ENCODE measurements around the gene KLHL4. TPM values are rescaled to one million over a fixed set of nuclear protein-coding genes. Genes with fewer than 3 reads are reported as not detected.

Gene KLHL4
- total and polyA plus RNA-seq, 2 donors: 0.16 to 1.7 TPM

DNA sequence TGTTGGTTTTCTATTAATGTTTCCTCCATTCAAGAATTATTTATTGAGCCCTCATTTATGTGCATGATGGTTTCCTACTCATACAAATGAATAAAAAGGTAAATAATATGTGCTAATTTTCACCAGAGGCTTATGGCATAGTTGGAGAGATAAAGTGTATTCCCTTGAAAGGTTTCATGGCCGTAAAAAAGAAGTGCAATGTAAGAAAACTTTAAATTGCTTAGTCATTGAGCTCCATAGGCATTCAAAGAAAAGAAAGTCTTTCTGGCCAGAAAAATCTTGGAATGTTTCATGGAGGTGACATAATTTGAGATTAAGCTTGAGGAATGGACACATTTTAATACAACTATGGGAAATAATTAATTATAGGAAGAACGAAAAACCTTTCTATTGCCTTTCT, 8.7 kb downstream of the KLHL4 start:
- Histone ChIP-seq H3K9me3 (ENCODE audit: control insufficient read depth in 2 of 2, insufficient read depth in 1 of 2, low read length in 1 of 2) (no peaks in the 10 kb centered on the region), H3K4me3 (ENCODE audit: low read length in 2 of 2) (no peak overlapping the region), H3K36me3 (ENCODE audit: control insufficient read depth in 2 of 2, insufficient read depth in 2 of 2, low read length in 1 of 2) (no peaks in the 10 kb centered on the region), H3K27ac (ENCODE audit: low read depth in 1 of 2, low read length in 1 of 2) (no peak overlapping the region), H3K27me3 (ENCODE audit: control insufficient read depth in 2 of 2, insufficient read depth in 1 of 2, low read length in 1 of 2) (no peaks in the 10 kb centered on the region), H3K4me1 (ENCODE audit: control insufficient read depth in 2 of 2, insufficient read depth in 2 of 2, low read length in 2 of 2) (no peaks in the 10 kb centered on the region)
- DNase-seq (ENCODE audit: low read depth in 6 of 9, low spot score in 9 of 9): no peak
- WGBS: 89% methylated on average over 2 of the region's 2 CpGs

GRCh38 chrX:87528487-87528886, 10.9 kb downstream of the KLHL4 start:
- 90% methylated on average over 10 of the region's 10 CpGs for WGBS
- Histone ChIP-seq H3K27me3 (ENCODE audit: control insufficient read depth in 2 of 2, insufficient read depth in 1 of 2, low read length in 1 of 2) (no peaks in the 10 kb centered on the region), H3K4me3 (ENCODE audit: low read length in 2 of 2) (no peak overlapping the region), H3K4me1 (ENCODE audit: control insufficient read depth in 2 of 2, insufficient read depth in 2 of 2, low read length in 2 of 2) (no peaks in the 10 kb centered on the region), H3K27ac (ENCODE audit: low read depth in 1 of 2, low read length in 1 of 2) (no peak overlapping the region), H3K9me3 (ENCODE audit: control insufficient read depth in 2 of 2, insufficient read depth in 1 of 2, low read length in 1 of 2) (no peaks in the 10 kb centered on the region), H3K36me3 (ENCODE audit: control insufficient read depth in 2 of 2, insufficient read depth in 2 of 2, low read length in 1 of 2) (no peaks in the 10 kb centered on the region)
- DNase-seq (ENCODE audit: low read depth in 6 of 9, low spot score in 9 of 9): no peak

DNA sequence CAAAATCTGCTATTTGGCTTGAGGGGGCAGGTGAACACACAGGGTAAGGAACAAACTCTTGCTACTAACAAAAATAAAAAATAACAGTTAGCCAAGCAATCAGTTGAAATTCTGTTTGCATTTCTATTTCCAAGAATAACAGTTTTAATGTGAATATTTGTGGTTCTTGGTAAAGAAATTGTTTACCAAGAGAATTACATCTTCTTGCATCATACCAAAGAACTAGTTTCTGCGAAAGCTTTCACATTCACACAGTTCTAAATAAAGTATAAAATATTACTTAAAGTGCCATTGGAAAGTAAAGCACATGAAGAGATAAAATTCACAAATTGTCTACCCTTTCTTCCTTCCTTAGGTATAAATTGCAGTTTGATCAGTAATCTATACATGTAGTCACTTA, 54.4 kb downstream of the KLHL4 start:
- no peak for DNase-seq (ENCODE audit: low read depth in 6 of 9, low spot score in 9 of 9)
- WGBS: 95% methylated on average over 1 of the region's 1 CpG
- Histone ChIP-seq H3K9me3 (ENCODE audit: control insufficient read depth in 2 of 2, insufficient read depth in 1 of 2, low read length in 1 of 2) (no peaks in the 10 kb centered on the region), H3K27me3 (ENCODE audit: control insufficient read depth in 2 of 2, insufficient read depth in 1 of 2, low read length in 1 of 2) (no peaks in the 10 kb centered on the region), H3K4me3 (ENCODE audit: low read length in 2 of 2) (no peak overlapping the region), H3K36me3 (ENCODE audit: control insufficient read depth in 2 of 2, insufficient read depth in 2 of 2, low read length in 1 of 2) (no peaks in the 10 kb centered on the region), H3K27ac (ENCODE audit: low read depth in 1 of 2, low read length in 1 of 2) (no peak overlapping the region), H3K4me1 (ENCODE audit: control insufficient read depth in 2 of 2, insufficient read depth in 2 of 2, low read length in 2 of 2) (no peaks in the 10 kb centered on the region)

GRCh38 chrX:87572901-87573300, 55.3 kb downstream of the KLHL4 start:
- WGBS: 90% methylated on average over 3 of the region's 3 CpGs
- no peak overlapping the region for H3K4me3 ChIP-seq (ENCODE audit: low read length in 2 of 2)
- no peaks in the 10 kb centered on the region for H3K9me3 ChIP-seq (ENCODE audit: control insufficient read depth in 2 of 2, insufficient read depth in 1 of 2, low read length in 1 of 2)
- no peak overlapping the region for H3K27ac ChIP-seq (ENCODE audit: low read depth in 1 of 2, low read length in 1 of 2)
- H3K36me3 ChIP-seq (ENCODE audit: control insufficient read depth in 2 of 2, insufficient read depth in 2 of 2, low read length in 1 of 2): no peaks in the 10 kb centered on the region
- no peaks in the 10 kb centered on the region for H3K4me1 ChIP-seq (ENCODE audit: control insufficient read depth in 2 of 2, insufficient read depth in 2 of 2, low read length in 2 of 2)
- DNase-seq (ENCODE audit: low read depth in 6 of 9, low spot score in 9 of 9): no peak
- no peaks in the 10 kb centered on the region for H3K27me3 ChIP-seq (ENCODE audit: control insufficient read depth in 2 of 2, insufficient read depth in 1 of 2, low read length in 1 of 2)

GRCh38 chrX:87578978-87579377, 61.4 kb downstream of the KLHL4 start:
- H3K36me3 ChIP-seq (ENCODE audit: control insufficient read depth in 2 of 2, insufficient read depth in 2 of 2, low read length in 1 of 2): no peaks in the 10 kb centered on the region
- H3K27ac ChIP-seq (ENCODE audit: low read depth in 1 of 2, low read length in 1 of 2): no peak overlapping the region
- H3K4me1 ChIP-seq (ENCODE audit: control insufficient read depth in 2 of 2, insufficient read depth in 2 of 2, low read length in 2 of 2): no peaks in the 10 kb centered on the region
- no peaks in the 10 kb centered on the region for H3K27me3 ChIP-seq (ENCODE audit: control insufficient read depth in 2 of 2, insufficient read depth in 1 of 2, low read length in 1 of 2)
- H3K9me3 ChIP-seq (ENCODE audit: control insufficient read depth in 2 of 2, insufficient read depth in 1 of 2, low read length in 1 of 2): no peaks in the 10 kb centered on the region
- DNase-seq (ENCODE audit: low read depth in 6 of 9, low spot score in 9 of 9): no peak
- WGBS: 88% methylated on average over 1 of the region's 1 CpG
- H3K4me3 ChIP-seq (ENCODE audit: low read length in 2 of 2): no peak overlapping the region

DNA sequence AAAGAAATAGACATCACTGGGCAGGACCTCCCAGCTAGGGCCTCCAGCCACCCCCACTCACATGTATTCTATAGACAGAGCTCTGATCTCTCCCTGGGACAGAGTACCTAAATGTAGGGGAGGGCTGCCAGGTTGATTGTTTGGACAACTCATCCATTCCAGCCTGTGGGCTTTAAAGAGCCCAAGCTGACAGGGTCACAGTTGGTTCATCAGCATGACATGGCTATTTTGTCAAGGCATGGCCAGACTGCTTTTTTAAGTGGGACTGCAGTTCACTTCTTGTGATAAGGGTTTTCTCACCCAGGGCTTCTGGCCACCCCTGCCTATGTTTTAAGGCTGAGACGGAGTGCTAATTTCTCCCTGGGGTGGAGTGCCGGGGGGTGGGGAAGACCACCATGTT, 63.3 kb downstream of the KLHL4 start:
- DNase-seq (ENCODE audit: low read depth in 6 of 9, low spot score in 9 of 9): no peak
- H3K27me3 ChIP-seq (ENCODE audit: control insufficient read depth in 2 of 2, insufficient read depth in 1 of 2, low read length in 1 of 2): no peaks in the 10 kb centered on the region
- H3K4me1 ChIP-seq (ENCODE audit: control insufficient read depth in 2 of 2, insufficient read depth in 2 of 2, low read length in 2 of 2): no peaks in the 10 kb centered on the region
- H3K36me3 ChIP-seq (ENCODE audit: control insufficient read depth in 2 of 2, insufficient read depth in 2 of 2, low read length in 1 of 2): no peaks in the 10 kb centered on the region
- no peak overlapping the region for H3K27ac ChIP-seq (ENCODE audit: low read depth in 1 of 2, low read length in 1 of 2)
- no peak overlapping the region for H3K4me3 ChIP-seq (ENCODE audit: low read length in 2 of 2)
- WGBS: 92% methylated on average over 2 of the region's 2 CpGs
- no peaks in the 10 kb centered on the region for H3K9me3 ChIP-seq (ENCODE audit: control insufficient read depth in 2 of 2, insufficient read depth in 1 of 2, low read length in 1 of 2)

DNA sequence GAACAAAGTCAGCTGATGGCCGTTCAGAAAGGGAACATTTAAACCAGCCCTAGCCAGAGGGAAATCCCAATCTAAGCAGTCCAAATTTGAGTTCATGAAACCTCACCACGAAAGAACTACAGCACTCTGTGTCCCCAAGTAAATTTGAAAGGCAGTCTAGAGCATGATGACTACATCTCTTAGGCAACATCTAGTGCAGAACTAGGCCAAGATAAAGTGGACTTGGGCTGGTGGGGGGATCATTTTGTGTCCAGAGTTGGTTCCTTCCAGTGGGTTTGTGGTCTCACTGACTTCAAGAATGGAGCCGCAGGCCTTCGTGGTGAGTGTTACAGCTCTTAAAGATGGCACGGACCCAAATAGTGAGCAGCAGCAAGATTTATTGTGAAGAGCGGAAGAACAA, 64.9 kb downstream of the KLHL4 start:
- no peaks in the 10 kb centered on the region for H3K9me3 ChIP-seq (ENCODE audit: control insufficient read depth in 2 of 2, insufficient read depth in 1 of 2, low read length in 1 of 2)
- H3K36me3 ChIP-seq (ENCODE audit: control insufficient read depth in 2 of 2, insufficient read depth in 2 of 2, low read length in 1 of 2): no peaks in the 10 kb centered on the region
- WGBS: 92% methylated on average over 6 of the region's 6 CpGs
- no peaks in the 10 kb centered on the region for H3K27me3 ChIP-seq (ENCODE audit: control insufficient read depth in 2 of 2, insufficient read depth in 1 of 2, low read length in 1 of 2)
- no peak for DNase-seq (ENCODE audit: low read depth in 6 of 9, low spot score in 9 of 9)
- H3K27ac ChIP-seq (ENCODE audit: low read depth in 1 of 2, low read length in 1 of 2): no peak overlapping the region
- H3K4me1 ChIP-seq (ENCODE audit: control insufficient read depth in 2 of 2, insufficient read depth in 2 of 2, low read length in 2 of 2): no peaks in the 10 kb centered on the region
- no peak overlapping the region for H3K4me3 ChIP-seq (ENCODE audit: low read length in 2 of 2)

DNA sequence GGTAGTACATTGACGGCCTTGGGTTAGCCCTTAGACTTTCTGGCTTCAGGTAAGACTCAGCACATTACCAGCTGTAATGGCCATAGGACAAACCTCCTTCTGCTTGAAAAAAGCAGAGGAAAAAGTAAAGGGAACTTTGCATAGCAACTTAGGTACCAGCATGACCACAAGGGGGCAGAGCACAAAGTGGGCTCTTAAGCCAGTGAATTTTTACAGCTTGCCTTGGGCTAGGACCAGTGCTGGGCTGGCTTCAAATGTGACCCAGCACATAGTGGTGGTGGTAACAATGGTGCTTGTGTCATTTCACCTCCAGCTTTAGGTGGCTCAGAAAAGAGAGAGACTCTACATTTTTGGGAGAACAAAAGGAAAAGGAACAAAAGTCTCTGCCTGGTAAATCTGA, 66.1 kb downstream of the KLHL4 start:
- no peaks in the 10 kb centered on the region for H3K36me3 ChIP-seq (ENCODE audit: control insufficient read depth in 2 of 2, insufficient read depth in 2 of 2, low read length in 1 of 2)
- WGBS: 93% methylated on average over 1 of the region's 1 CpG
- no peak overlapping the region for H3K27ac ChIP-seq (ENCODE audit: low read depth in 1 of 2, low read length in 1 of 2)
- no peaks in the 10 kb centered on the region for H3K4me1 ChIP-seq (ENCODE audit: control insufficient read depth in 2 of 2, insufficient read depth in 2 of 2, low read length in 2 of 2)
- DNase-seq (ENCODE audit: low read depth in 6 of 9, low spot score in 9 of 9): peak in 2 of 9 donors; percentile 1 to 13
- H3K27me3 ChIP-seq (ENCODE audit: control insufficient read depth in 2 of 2, insufficient read depth in 1 of 2, low read length in 1 of 2): no peaks in the 10 kb centered on the region
- H3K9me3 ChIP-seq (ENCODE audit: control insufficient read depth in 2 of 2, insufficient read depth in 1 of 2, low read length in 1 of 2): no peaks in the 10 kb centered on the region
- H3K4me3 ChIP-seq (ENCODE audit: low read length in 2 of 2): no peak overlapping the region

- H3K4me3 ChIP-seq (ENCODE audit: low read length in 2 of 2): no peak overlapping the region
- no peaks in the 10 kb centered on the region for H3K36me3 ChIP-seq (ENCODE audit: control insufficient read depth in 2 of 2, insufficient read depth in 2 of 2, low read length in 1 of 2)
- WGBS: 78% methylated on average over 2 of the region's 2 CpGs
- H3K27me3 ChIP-seq (ENCODE audit: control insufficient read depth in 2 of 2, insufficient read depth in 1 of 2, low read length in 1 of 2): no peaks in the 10 kb centered on the region
- no peak for DNase-seq (ENCODE audit: low read depth in 6 of 9, low spot score in 9 of 9)
- no peaks in the 10 kb centered on the region for H3K4me1 ChIP-seq (ENCODE audit: control insufficient read depth in 2 of 2, insufficient read depth in 2 of 2, low read length in 2 of 2)
- H3K9me3 ChIP-seq (ENCODE audit: control insufficient read depth in 2 of 2, insufficient read depth in 1 of 2, low read length in 1 of 2): no peaks in the 10 kb centered on the region
- no peak overlapping the region for H3K27ac ChIP-seq (ENCODE audit: low read depth in 1 of 2, low read length in 1 of 2)
Observed at GRCh38 chrX:87616371-87616770, 98.8 kb downstream of the KLHL4 start.

GRCh38 chrX:87621697-87622096, 104.1 kb downstream of the KLHL4 start:
- Histone ChIP-seq H3K27ac (ENCODE audit: low read depth in 1 of 2, low read length in 1 of 2) (no peak overlapping the region), H3K27me3 (ENCODE audit: control insufficient read depth in 2 of 2, insufficient read depth in 1 of 2, low read length in 1 of 2) (no peaks in the 10 kb centered on the region), H3K4me3 (ENCODE audit: low read length in 2 of 2) (no peak overlapping the region), H3K4me1 (ENCODE audit: control insufficient read depth in 2 of 2, insufficient read depth in 2 of 2, low read length in 2 of 2) (no peaks in the 10 kb centered on the region), H3K36me3 (ENCODE audit: control insufficient read depth in 2 of 2, insufficient read depth in 2 of 2, low read length in 1 of 2) (no peaks in the 10 kb centered on the region), H3K9me3 (ENCODE audit: control insufficient read depth in 2 of 2, insufficient read depth in 1 of 2, low read length in 1 of 2) (no peaks in the 10 kb centered on the region)
- 84% methylated on average over 2 of the region's 2 CpGs for WGBS
- DNase-seq (ENCODE audit: low read depth in 6 of 9, low spot score in 9 of 9): no peak

Data from thymus (tissue), 11 donors.